T-helper 2 cell treated with Interferon-gamma antibody and Interleukin-4, amounts not matched to agents 100 ng/mL and 5 ng/mL, for 36 hours (primary cell): Measurements from ENCODE around the gene MYOCOS. TPM values are rescaled to one million over a fixed set of nuclear protein-coding genes. Genes with fewer than 3 reads are reported as not detected.
"Not testable (repeated sequence)": the region's sequence is repeated elsewhere in the genome, so short reads cannot be mapped to it uniquely, and the experiment has no call there.

Experiments used
- intact Hi-C: fragments of 100-400 bp; cut with micrococcal nuclease; formaldehyde crosslinking; loops from one replicate; pipeline ENCODE4 v1.15.1; 2023
- total RNA-seq: library from RNA; stranded (reverse); gene quantifications from 2 replicates; pipeline ENCODE4 v1.2.3, GENCODE V29; 2022

The MYOCOS gene
- total RNA-seq, 1 donor from 2014 or later: 0.09 TPM

DNA sequence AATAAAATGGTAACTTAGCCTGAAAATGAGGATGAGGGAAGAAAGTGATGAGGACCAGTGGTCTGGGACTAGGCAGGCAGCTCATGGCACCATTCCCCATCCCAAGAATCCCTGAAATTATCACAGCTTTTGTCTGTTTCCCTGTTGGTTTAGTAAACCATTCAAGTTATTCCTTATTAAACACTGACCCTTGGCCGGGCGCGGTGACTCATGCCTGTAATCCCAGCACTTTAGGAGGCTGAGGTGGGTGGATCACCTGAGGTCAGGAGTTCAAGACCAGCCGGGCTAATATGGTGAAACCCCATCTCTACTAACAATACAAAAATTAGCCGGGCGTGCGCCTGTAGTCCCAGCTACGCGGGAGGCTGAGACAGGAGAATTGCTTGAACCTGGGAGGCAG, 34.2 kb downstream of the MYOCOS start:
- intact Hi-C loops: not testable (repeated sequence)

GRCh38 chr1:171661076-171661650, 39.1 kb downstream of the MYOCOS start:
- intact Hi-C loops: loop anchor here (2.0 kb wide), 1 partner anchor 16 kb away; no protein-coding TSS in a partner anchor

DNA sequence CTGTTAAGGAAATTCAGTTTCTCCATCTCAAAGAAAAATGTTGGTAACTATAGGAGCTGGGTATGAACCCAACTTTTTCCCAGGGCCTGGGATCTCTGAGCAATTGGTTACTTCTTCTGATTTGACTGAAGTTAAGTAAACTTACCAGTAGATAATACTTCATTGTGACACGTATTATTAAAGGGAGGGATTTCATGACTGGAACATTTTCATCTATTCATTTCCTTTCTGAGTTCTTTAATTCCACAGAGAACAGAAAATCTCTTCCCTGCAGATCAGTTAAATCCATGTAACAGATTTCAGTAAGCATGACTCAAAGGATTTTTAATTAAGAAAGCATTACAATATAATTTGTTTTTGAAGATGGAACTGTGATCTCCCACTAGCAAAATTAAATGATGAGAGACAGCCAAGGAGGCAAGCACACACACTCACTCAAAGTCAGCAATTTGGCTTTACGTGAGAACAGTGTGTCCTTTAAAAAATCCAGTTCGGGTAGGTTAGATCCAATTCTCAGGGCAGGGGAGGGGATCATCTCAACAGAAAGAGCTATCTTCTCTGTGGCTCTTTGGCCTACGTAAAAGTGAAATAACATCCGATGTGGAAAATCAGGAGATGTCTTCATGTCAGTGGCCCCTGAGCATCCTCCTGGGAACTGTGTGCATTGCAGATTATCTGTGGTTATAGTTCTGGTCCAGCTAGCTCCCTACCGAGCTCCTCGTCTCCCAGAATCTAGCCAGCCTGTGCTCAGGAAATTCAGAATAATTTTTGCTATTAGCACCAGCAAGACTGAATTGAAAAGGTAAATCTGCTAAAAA, 41.2 kb downstream of the MYOCOS start:
- intact Hi-C loops: no loop called here

DNA sequence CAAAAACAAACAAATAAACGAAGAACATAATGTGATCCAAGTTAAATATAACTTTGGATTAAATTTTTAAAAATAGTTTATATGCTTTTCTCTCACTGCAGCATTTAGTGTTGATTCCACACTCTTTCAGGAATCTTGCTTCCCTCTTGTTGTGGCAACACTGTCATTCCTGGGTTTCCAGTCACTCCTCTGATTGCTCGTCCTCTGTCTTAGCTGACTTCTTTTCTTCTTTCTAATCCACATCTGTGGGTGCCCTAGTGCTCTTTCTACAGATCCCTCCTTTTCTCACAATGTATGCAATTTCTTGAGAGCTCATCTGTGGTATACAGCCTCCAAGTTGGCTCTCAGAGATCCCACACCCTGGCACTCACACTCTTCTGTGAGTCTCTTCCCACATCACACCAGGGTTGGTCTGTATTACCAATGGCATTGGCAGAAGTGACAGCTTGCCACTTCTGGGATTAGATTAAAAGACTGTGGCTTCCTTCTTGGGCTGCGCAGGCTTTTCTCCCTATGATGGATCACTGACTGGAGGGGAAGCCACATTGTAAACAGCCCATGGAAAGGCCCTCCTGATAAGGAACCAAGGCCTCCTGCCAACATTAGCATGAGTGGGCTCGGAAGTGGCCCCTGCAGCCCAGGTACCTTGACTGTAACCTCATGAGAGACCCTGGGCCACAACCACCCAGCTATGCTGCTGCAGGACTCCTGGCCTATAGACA, 42.0 kb downstream of the MYOCOS start:
- intact Hi-C loops: no loop called here

DNA sequence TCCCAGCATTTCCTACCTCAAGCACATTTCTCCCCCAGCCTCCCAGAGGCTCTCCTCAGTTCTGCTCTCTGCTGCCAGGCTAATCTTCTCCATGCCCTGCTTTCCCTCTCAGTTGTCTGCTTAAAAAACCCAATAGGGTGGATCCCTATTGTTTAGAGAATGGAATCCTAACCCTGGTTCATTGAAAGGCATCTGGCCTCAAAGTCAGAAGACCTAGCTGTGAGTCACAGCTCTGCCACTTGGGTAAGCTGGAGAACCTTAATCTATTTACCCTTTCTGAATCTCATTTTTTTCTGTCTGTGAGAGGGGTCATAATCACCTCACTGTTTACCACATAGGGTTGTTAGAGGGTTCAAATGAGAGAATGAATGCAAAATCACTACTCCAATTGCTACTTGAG, 42.9 kb downstream of the MYOCOS start:
- intact Hi-C loops: no loop called here

DNA sequence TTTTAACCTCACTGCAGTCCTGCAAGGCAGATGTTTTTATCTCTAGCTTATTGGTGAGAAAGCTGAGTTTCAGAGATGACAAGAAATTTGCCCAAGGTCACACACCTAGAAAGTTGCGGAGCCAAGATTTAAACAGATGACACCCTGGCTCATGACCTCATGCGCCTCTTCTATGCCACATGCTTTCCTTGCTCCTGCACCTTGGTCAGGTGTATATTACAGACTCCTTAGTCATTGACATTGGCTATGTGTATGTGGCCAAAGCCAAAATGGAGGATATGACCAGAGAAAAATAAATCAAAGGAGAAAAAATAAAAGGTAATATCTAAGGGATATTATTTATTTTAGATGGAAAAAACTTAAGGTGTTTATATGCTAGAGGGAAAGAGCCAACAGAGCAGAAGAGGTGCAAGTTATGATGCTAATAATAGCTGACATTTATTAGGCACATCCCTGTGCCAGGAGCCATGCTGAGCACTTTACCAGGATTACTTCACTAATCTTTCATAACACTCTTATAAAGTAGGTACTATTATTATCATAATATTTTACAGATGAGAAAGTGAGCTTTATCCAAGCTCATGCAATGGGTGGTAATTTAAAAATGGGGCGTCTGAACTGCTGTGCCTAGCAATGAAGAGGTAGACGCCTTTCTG, 44.2 kb downstream of the MYOCOS start:
- intact Hi-C loops: no loop called here

- intact Hi-C loops: no loop called here
Observed at GRCh38 chr1:171668372-171668771, 46.3 kb downstream of the MYOCOS start.

GRCh38 chr1:171670739-171671138, 48.7 kb downstream of the MYOCOS start:
- intact Hi-C loops: no loop called here

DNA sequence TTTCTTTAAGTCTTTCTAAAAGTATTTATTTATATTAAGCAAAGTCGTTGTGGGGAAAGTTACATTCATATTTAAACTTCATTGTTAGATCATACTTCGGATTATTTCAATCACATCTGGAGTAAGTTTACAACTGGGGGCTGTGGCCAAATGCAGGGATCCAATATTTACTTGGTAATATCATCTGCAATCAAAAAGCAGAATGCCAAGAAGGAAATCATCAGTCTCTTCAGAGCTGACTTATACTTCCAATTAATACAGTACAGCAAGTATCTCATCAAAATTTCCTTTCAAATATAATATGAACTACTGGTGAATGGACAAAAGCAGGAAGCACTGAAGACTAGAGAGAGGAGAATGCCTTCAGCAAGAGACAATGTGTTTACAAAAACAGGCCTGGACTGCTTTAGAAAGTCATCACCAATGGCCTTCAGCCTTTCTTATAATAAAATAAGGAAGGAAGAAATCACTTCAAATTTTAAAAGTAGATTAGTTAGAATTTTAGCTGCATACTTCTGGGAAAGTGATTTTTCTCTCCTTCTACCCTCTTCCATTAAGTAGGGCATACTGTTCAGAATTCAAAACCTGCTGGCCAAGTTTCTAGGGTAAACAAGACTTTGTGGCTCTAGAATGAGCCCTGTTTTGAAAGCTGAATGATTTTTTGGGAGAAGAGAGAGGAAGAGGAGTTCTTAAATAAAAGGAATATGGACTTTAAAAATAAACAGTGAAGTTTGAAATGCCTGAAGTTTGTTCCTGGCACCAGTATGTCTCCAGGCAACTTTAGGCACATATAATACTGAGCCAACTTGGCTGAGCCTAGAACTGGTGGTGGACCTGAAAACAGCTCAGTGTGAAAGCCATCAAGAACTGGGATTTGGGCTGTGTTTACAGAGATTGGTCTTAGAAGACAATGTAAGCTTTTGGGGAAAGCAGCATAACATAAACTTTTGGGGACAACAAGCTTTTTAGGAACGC, 52.7 kb downstream of the MYOCOS start:
- intact Hi-C loops: no loop called here

Other genes starting within 250 kb of the MYOCOS start
- 223 and 224 TPM in 2 replicates for gene PRRC2C, start 136.7 kb upstream of the MYOCOS start, total RNA-seq
- gene MYOC, start 30.4 kb downstream of the MYOCOS start, total RNA-seq: not detected in 2 replicates
- gene VAMP4, start 119.8 kb downstream of the MYOCOS start, total RNA-seq: 15.0 and 16.5 TPM in 2 replicates
- 43.7 and 44.0 TPM in 2 replicates for gene METTL13, start 159.4 kb downstream of the MYOCOS start, total RNA-seq
- gene DNM3, start 219.3 kb downstream of the MYOCOS start, total RNA-seq: 1.3 and 1.5 TPM in 2 replicates